A549 (cell line): ENCODE results near the gene PAQR8. TPM values are rescaled to one million over a fixed set of nuclear protein-coding genes. Genes with fewer than 3 reads are reported as not detected.

ENCODE experiments used
- ATAC-seq, 2 experiments: fragments of 200-7000 bp in 1 of 2; fragments of >200 bp in 1 of 2; cut with Nextera tagmentation in 1 of 2; cut with Tn5 transposase in 1 of 2; 3 replicates each; pipeline versions ENCODE4 v1.8.0 to v1.9.1; 2018 to 2020; ENCODE audit warnings: mild to moderate bottlenecking in 1 of 2, moderate library complexity in 1 of 2
- CTCF ChIA-PET: fragments of 300-600 bp; sonication (Branson Sonifier 250); formaldehyde crosslinking; extraction: SDS; loops from one replicate; lab custom pipeline; 2021; ENCODE audit warnings: antibody characterized with exemption, inconsistent platforms; lab: Yijun Ruan, JAX
- POLR2A ChIA-PET: fragments of 350-600 bp; formaldehyde crosslinking; extraction: SDS; loops from one replicate; lab custom pipeline; 2021; ENCODE audit warnings: antibody characterized with exemption, inconsistent platforms; lab: Yijun Ruan, JAX
- DNase-seq, 2 experiments: peaks; one replicate each; pipeline versions ENCODE4 v3.0.0 to v3.0.0-alpha.2; 2011 to 2016; ENCODE audit warnings: low read depth in 1 of 2, low spot score in 1 of 2
- FAIRE-seq: peaks from 2 replicates; lab custom pipeline; 2011; peaks lifted over from hg19 to GRCh38; lab: Jason Lieb, UNC
- H3K27ac ChIP-seq, 2 experiments: fragments of >200 bp; sonication (Bioruptor Twin); formaldehyde crosslinking; 3 replicates each; pipeline ENCODE4 v1.5.1; 2016 to 2017
- H3K4me1 ChIP-seq: fragments of >200 bp; sonication (Bioruptor Twin); formaldehyde crosslinking; 3 replicates; pipeline ENCODE4 v1.6.1; 2016
- H3K4me2 ChIP-seq: fragments of >200 bp; sonication (Bioruptor Twin); formaldehyde crosslinking; 3 replicates; pipeline ENCODE4 v1.6.1; 2016
- H3K4me3 ChIP-seq: fragments of >200 bp; sonication (Bioruptor Twin); formaldehyde crosslinking; 3 replicates; pipeline ENCODE4 v1.5.1; 2016
- H3K9me3 ChIP-seq: fragments of >200 bp; sonication (Bioruptor Twin); formaldehyde crosslinking; 3 replicates; pipeline ENCODE4 v1.6.1; 2016
- BHLHE40 ChIP-seq: IDR thresholded peaks from 2 replicates; pipeline ENCODE4 v1.6.1; 2012; ENCODE audit warnings: low read depth, low read length, inconsistent platforms
- EHF ChIP-seq: fragments of 250-450 bp; sonication (Bioruptor Pico); IDR thresholded peaks from 2 replicates; pipeline ENCODE4 v1.5.0; 2020; ENCODE audit warnings: mild to moderate bottlenecking
- EHMT2 ChIP-seq: fragments of 200-600 bp; sonication (generic); IDR thresholded peaks from 2 replicates; pipeline ENCODE4 v1.6.1; 2016; ENCODE audit warnings: antibody characterized with exemption, low read depth, mild to moderate bottlenecking, moderate library complexity
- EP300 ChIP-seq, 2 experiments: fragments of >200 bp; sonication (Bioruptor Twin); formaldehyde crosslinking; IDR thresholded peaks; 2 replicates in 1 of 2; 3 replicates in 1 of 2; pipeline ENCODE4 v1.6.1; 2016 to 2017
- FOSL2 ChIP-seq, 2 experiments: fragments of 450-650 bp in 1 of 2; fragments of >200 bp in 1 of 2; sonication (Bioruptor Twin) in 1 of 2; formaldehyde crosslinking; IDR thresholded peaks; 2 replicates each; pipeline versions ENCODE4 v1.5.0 to v1.6.1; 2016 to 2020; ENCODE audit warnings: mild to moderate bottlenecking in 1 of 2, moderate library complexity in 1 of 2
- HEYL ChIP-seq: fragments of 250-450 bp; sonication (Bioruptor Pico); IDR thresholded peaks from 2 replicates; pipeline ENCODE4 v1.8.0; 2021; ENCODE audit warnings: mild to moderate bottlenecking, moderate library complexity
- HOXA7 ChIP-seq: fragments of 250-450 bp; sonication (Bioruptor Pico); IDR thresholded peaks from 2 replicates; pipeline ENCODE4 v1.5.0; 2020; ENCODE audit warnings: mild to moderate bottlenecking, moderate library complexity
- HOXB5 ChIP-seq: fragments of 250-450 bp; sonication (Bioruptor Pico); IDR thresholded peaks from 2 replicates; pipeline ENCODE4 v1.5.0; 2020; ENCODE audit warnings: mild to moderate bottlenecking, moderate library complexity
- MAFK ChIP-seq: fragments of 450-650 bp; IDR thresholded peaks from 2 replicates; pipeline ENCODE4 v1.6.1; 2014; ENCODE audit not compliant: partially characterized antibody
- MAX ChIP-seq: IDR thresholded peaks from 2 replicates; pipeline ENCODE4 v1.6.1; 2012
- NFE2L2 ChIP-seq: fragments of 150-350 bp; conservative IDR thresholded peaks from 2 replicates; pipeline ENCODE4 v1.6.1; 2014; ENCODE audit warnings: low read length
- NPAS2 ChIP-seq: fragments of 250-450 bp; sonication (Bioruptor Pico); IDR thresholded peaks from 2 replicates; pipeline ENCODE4 v1.8.0; 2022; ENCODE audit warnings: mild to moderate bottlenecking, moderate library complexity, borderline replicate concordance
- PBX3 ChIP-seq: IDR thresholded peaks from 2 replicates; pipeline ENCODE4 v1.6.1; 2012
- PHF8 ChIP-seq: fragments of 200-600 bp; sonication (generic); IDR thresholded peaks from 2 replicates; pipeline ENCODE4 v1.6.1; 2016; ENCODE audit warnings: low read depth, mild to moderate bottlenecking, antibody characterized with exemption, moderate library complexity, borderline replicate concordance
- POLR2A ChIP-seq: IDR thresholded peaks from 2 replicates; pipeline ENCODE4 v1.6.1; 2012; ENCODE audit warnings: mild to moderate bottlenecking, low read length
- RFX5 ChIP-seq: fragments of 450-650 bp; IDR thresholded peaks from 2 replicates; pipeline ENCODE4 v1.7.1; 2014; ENCODE audit warnings: antibody characterized with exemption, mild to moderate bottlenecking, moderate library complexity
- RNF2 ChIP-seq: fragments of 200-600 bp; sonication (generic); IDR thresholded peaks from 2 replicates; pipeline ENCODE4 v1.6.1; 2016; ENCODE audit warnings: low read depth, mild to moderate bottlenecking, antibody characterized with exemption, moderate library complexity, borderline replicate concordance
- TP53 ChIP-seq: fragments of 250-450 bp; sonication (Bioruptor Pico); IDR thresholded peaks from 2 replicates; pipeline ENCODE4 v1.5.0; 2021; ENCODE audit warnings: mild to moderate bottlenecking, moderate library complexity
- USF2 ChIP-seq: fragments of 450-650 bp; IDR thresholded peaks from 2 replicates; pipeline ENCODE4 v1.6.1; 2014; ENCODE audit warnings: antibody characterized with exemption
- ZNF302 ChIP-seq: fragments of 250-450 bp; sonication (Bioruptor Pico); IDR thresholded peaks from 2 replicates; pipeline ENCODE4 v1.9.0; 2021; ENCODE audit warnings: inconsistent platforms, mild to moderate bottlenecking, moderate library complexity
- ZSCAN20 ChIP-seq: fragments of 250-450 bp; sonication (Bioruptor Pico); IDR thresholded peaks from 2 replicates; pipeline ENCODE4 v1.8.0; 2022; ENCODE audit warnings: mild to moderate bottlenecking, moderate library complexity
- WGBS: methylation state at CpG from one replicate; pipeline ENCODE4 v1.1.6; 2017; ENCODE audit errors: missing lambda C conversion rate; 5-methylcytosine and 5-hydroxymethylcytosine counted together
- polyA plus RNA-seq, 4 experiments: library from polyadenylated mRNA; depleted of rRNA in 3 of 4; stranded (reverse); fragments of >200 nt; fragmentation: RNase III in 1 of 4; extraction: RNeasy Plus Mini Kit Qiagen cat#74134 plus additional on column Dnase treatment in 1 of 4; gene quantifications; 2 replicates in 3 of 4; 3 replicates in 1 of 4; pipeline ENCODE4 v1.2.3, GENCODE V29; 2011 to 2017

Gene PAQR8
- polyA plus RNA-seq, 2 of the 4 experiments (the other 2 are of a cell fraction) = 0.80 to 1.2 TPM

GRCh38 chr6:52335576-52335975, 26.4 kb upstream of the PAQR8 start:
- ATAC-seq = no peak
- Histone ChIP-seq H3K4me3 (no peak overlapping the region), H3K27ac (no peak overlapping the region), H3K9me3 (no peaks in the 10 kb centered on the region), H3K4me1 (peaks cover 6% of the 10 kb centered on the region; the same call in 2 of the 3 replicates), H3K4me2 (no peak overlapping the region)
- no peak for TF ChIP-seq USF2
- TF ChIP-seq EHMT2 = no peak
- no peak for TF ChIP-seq PBX3
- TF ChIP-seq FOSL2 (IDR thresholded peaks at IDR 0.05) = no peak
- no peak for TF ChIP-seq FOSL2 (CRISPR knock-in tag; IDR thresholded peaks at IDR 0.05)
- no peak for TF ChIP-seq NFE2L2
- TF ChIP-seq EP300 (IDR thresholded peaks at IDR 0.05) = no peak
- no peak for TF ChIP-seq ZSCAN20 (CRISPR knock-in tag)
- no peak for TF ChIP-seq MAFK
- no peak for TF ChIP-seq PHF8
- TF ChIP-seq ZNF302 = no peak
- no peak for TF ChIP-seq MAX
- no peak for TF ChIP-seq BHLHE40
- no peak for TF ChIP-seq EHF (CRISPR knock-in tag)
- no peak for TF ChIP-seq POLR2A
- TF ChIP-seq RFX5 = no peak
- CTCF ChIA-PET = no interaction called here
- POLR2A ChIA-PET = no interaction called here
- DNase-seq = no peak
- FAIRE-seq = no peak

GRCh38 chr6:52336919-52337561, 24.9 kb upstream of the PAQR8 start:
- FAIRE-seq = no peak
- no peak overlapping the region for H3K4me3 ChIP-seq
- no peak for DNase-seq
- POLR2A ChIA-PET = no interaction called here
- 92% methylated on average over 6 of the region's 6 CpGs for WGBS
- H3K9me3 ChIP-seq = no peaks in the 10 kb centered on the region
- 0 out of 3 replicates have a peak overlapping the region, but pooled peaks have one; percentile 11 for H3K4me2 ChIP-seq
- peaks cover 6% of the 10 kb centered on the region; the same call in 2 of the 3 replicates for H3K4me1 ChIP-seq
- no peak for ATAC-seq
- H3K27ac ChIP-seq = no peak overlapping the region
- no peak for TF ChIP-seq NPAS2 (CRISPR knock-in tag)
- peak; percentile 58 for TF ChIP-seq MAFK
- CTCF ChIA-PET = no interaction called here

- TF ChIP-seq RNF2 (no peak), FOSL2 (IDR thresholded peaks at IDR 0.05) (no peak), FOSL2 (CRISPR knock-in tag; IDR thresholded peaks at IDR 0.05) (no peak), TP53 (CRISPR knock-in tag) (no peak), HOXB5 (CRISPR knock-in tag) (no peak), MAX (no peak), BHLHE40 (no peak), HOXA7 (CRISPR knock-in tag) (no peak), HEYL (CRISPR knock-in tag) (no peak)
- DNase-seq = no peak
- Histone ChIP-seq H3K4me1 (peaks cover 6% of the 10 kb centered on the region; the same call in 2 of the 3 replicates), H3K27ac (no peak overlapping the region), H3K9me3 (no peaks in the 10 kb centered on the region), H3K4me2 (no peak overlapping the region), H3K4me3 (no peak overlapping the region)
- no peak for ATAC-seq
- POLR2A ChIA-PET = no interaction called here
- no peak for FAIRE-seq
- 86% methylated on average over 5 of the region's 5 CpGs for WGBS
- CTCF ChIA-PET = interaction anchor here (1.1 kb wide), 1 partner anchor 37 kb away, joined by 3 read pairs; no protein-coding TSS in a partner anchor
These were observed 24.2 kb upstream of the PAQR8 start for GRCh38 chr6:52337633-52338290.
